ENCODE results near the gene ZNF208. TPM values are rescaled to one million over a fixed set of nuclear protein-coding genes. Genes with fewer than 3 reads are reported as not detected.
"Not testable (repeated sequence)": the region's sequence is repeated elsewhere in the genome, so short reads cannot be mapped to it uniquely, and the experiment has no call there.

ZNF208 gene
- polyA plus RNA-seq (2011; rRNA removed) (not detected in 2 replicates), polyA plus RNA-seq (2017; fragmentation: RNase III; extraction: RNeasy Plus Mini Kit Qiagen cat#74134 plus additional on column Dnase treatment) (not detected in 3 replicates), polyA minus RNA-seq (2011; rRNA and poly(A)+ RNA removed) (not detected in 2 replicates)
- polyA plus RNA-seq (2012; cell fraction: cytosol; rRNA removed), result not detected in 2 replicates
- not detected in 2 replicates for polyA plus RNA-seq (2012; cell fraction: nucleus; rRNA removed)

GRCh38 chr19:22010437-22011143, at the start of gene ZNF208:
ZNF208 (minus strand) TSS chr19:22010943; CDS start chr19:22010794, 149 bp downstream.
- WGBS (ENCODE audit: missing lambda C conversion rate), result 22% methylated on average over 25 of the region's 29 CpGs
- DNase-seq (ENCODE audit: low read depth in 1 of 2, low spot score in 1 of 2); FAIRE-seq; H3K4me3 ChIP-seq; H3K27ac ChIP-seq; H3K4me1 ChIP-seq; POLR2A ChIA-PET; H3K4me2 ChIP-seq; CTCF ChIA-PET; ATAC-seq: not testable (repeated sequence)
- peaks cover 28% of the 10 kb centered on the region for H3K9me3 ChIP-seq

DNA sequence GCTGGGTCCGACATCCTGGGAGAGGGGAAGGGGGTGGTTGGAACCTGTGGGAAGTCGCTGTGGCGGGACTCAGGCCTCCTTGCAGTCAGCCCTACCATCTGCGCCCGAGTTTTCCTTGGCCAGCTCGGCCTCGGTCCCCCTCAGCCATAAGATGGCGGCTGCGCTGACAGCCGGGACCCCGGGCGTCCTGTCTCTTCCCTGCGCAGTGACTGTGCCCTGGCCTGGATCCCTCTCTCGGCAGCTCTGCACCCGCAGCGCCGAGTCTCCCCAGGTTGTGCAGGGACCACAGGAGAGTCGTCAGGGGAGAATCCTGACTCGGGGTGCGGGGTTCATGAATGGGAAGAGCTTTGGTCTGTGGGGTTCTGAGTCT, 41.9 kb upstream of the ZNF208 start:
- H3K4me3 ChIP-seq, result no peak overlapping the region
- ChIA-PET POLR2A (no interaction called here), CTCF (no interaction called here)
- H3K27ac ChIP-seq, result no peak overlapping the region
- H3K4me1 ChIP-seq, result no peaks in the 10 kb centered on the region
- ATAC-seq (no peak), DNase-seq (ENCODE audit: low read depth in 1 of 2, low spot score in 1 of 2) (no peak), FAIRE-seq (no peak)
- WGBS (ENCODE audit: missing lambda C conversion rate), result 22% methylated on average over 20 of the region's 20 CpGs
- TF ChIP-seq, protein P1, sequence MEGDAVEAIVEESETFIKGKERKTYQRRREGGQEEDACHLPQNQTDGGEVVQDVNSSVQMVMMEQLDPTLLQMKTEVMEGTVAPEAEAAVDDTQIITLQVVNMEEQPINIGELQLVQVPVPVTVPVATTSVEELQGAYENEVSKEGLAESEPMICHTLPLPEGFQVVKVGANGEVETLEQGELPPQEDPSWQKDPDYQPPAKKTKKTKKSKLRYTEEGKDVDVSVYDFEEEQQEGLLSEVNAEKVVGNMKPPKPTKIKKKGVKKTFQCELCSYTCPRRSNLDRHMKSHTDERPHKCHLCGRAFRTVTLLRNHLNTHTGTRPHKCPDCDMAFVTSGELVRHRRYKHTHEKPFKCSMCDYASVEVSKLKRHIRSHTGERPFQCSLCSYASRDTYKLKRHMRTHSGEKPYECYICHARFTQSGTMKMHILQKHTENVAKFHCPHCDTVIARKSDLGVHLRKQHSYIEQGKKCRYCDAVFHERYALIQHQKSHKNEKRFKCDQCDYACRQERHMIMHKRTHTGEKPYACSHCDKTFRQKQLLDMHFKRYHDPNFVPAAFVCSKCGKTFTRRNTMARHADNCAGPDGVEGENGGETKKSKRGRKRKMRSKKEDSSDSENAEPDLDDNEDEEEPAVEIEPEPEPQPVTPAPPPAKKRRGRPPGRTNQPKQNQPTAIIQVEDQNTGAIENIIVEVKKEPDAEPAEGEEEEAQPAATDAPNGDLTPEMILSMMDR (IDR thresholded peaks at IDR 0.05), result no peak
- TF ChIP-seq CEBPB (IDR thresholded peaks at IDR 0.05) (no peak), ESRRA (IDR thresholded peaks at IDR 0.05; ENCODE audit: borderline replicate concordance, low read length) (no peak), POLR2AphosphoS2 (conservative IDR thresholded peaks at IDR 0.05; ENCODE audit: low read length) (no peak), E2F6 (IDR thresholded peaks at IDR 0.05; ENCODE audit: borderline replicate concordance, low read depth) (no peak), CHD2 (IDR thresholded peaks at IDR 0.05; ENCODE audit: low read length, partially characterized antibody) (no peak), NPAS2 (CRISPR knock-in tag; IDR thresholded peaks at IDR 0.05; ENCODE audit: borderline replicate concordance) (no peak), SREBF2 (IDR thresholded peaks at IDR 0.05) (no peak), MAFK (IDR thresholded peaks at IDR 0.05; ENCODE audit: partially characterized antibody) (no peak)
- H3K9me3 ChIP-seq, result peaks cover 44% of the 10 kb centered on the region
- H3K4me2 ChIP-seq, result no peak overlapping the region

DNA sequence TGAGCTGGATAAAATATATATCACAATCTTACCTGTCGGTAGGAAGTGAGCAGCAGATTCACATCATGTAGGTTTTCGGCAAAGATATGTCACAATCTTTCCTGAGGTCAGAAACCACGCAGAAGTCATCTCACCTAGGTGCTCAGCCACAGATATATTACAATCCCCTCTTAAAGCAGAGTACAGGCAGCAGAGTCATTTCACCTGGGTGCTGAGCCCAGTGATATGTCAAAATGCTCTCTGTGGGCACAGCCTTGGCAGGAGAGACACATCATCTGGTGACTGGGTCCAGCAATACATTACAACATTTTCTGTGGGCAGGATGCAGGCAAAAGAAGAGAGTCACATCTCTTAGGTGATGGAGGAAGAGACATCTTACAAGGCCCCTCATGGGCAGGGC, 30.4 kb upstream of the ZNF208 start:
- not testable (repeated sequence) for ATAC-seq
- WGBS (ENCODE audit: missing lambda C conversion rate), result 3% methylated on average over 3 of the region's 3 CpGs

DNA sequence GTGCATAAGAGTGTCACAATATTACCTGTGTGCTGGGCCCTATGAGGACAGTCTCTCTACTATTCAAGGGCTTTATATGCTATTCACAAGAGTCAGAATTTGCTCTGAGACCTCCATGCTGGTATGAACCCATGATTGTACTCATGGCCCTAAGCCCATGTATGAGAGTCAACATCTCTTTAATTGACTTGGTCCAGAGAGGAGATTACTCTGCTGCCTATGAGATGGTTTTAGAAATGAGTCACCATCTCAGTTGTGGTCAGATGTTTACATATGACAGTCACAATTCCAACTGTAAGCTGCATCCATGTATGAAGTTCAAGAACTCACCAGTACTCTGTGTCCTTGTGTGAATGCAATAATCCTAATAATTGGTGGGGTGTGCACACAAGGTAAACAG, 19.9 kb upstream of the ZNF208 start:
- POLR2A ChIA-PET, result no interaction called here

More for the DNA sequence above, 30.4 kb upstream of the ZNF208 start:
- H3K4me1 ChIP-seq; H3K27ac ChIP-seq; H3K4me2 ChIP-seq; H3K4me3 ChIP-seq; FAIRE-seq; DNase-seq (ENCODE audit: low read depth in 1 of 2, low spot score in 1 of 2); POLR2A ChIA-PET: not testable (repeated sequence)
- CTCF ChIA-PET, result interaction anchor here (0.6 kb wide), 1 partner anchor 156 kb away, joined by 3 read pairs; no protein-coding TSS in a partner anchor
- peaks cover 32% of the 10 kb centered on the region; the same call in 2 of the 3 replicates for H3K9me3 ChIP-seq

More for the DNA sequence above, 19.9 kb upstream of the ZNF208 start:
- FAIRE-seq (no peak), ATAC-seq (no peak), DNase-seq (ENCODE audit: low read depth in 1 of 2, low spot score in 1 of 2) (no peak)
- H3K4me3 ChIP-seq, result no peak overlapping the region
- CTCF ChIA-PET, result no interaction called here
- no peak overlapping the region for H3K4me2 ChIP-seq
- TF ChIP-seq HOXB13 (CRISPR knock-in tag; IDR thresholded peaks at IDR 0.05; ENCODE audit: low read depth) (no peak), ESRRA (IDR thresholded peaks at IDR 0.05; ENCODE audit: borderline replicate concordance, low read length) (no peak), HDAC2 (IDR thresholded peaks at IDR 0.05) (no peak), ZC3H11A (IDR thresholded peaks at IDR 0.05) (no peak), PHF8 (IDR thresholded peaks at IDR 0.05; ENCODE audit: borderline replicate concordance, low read depth) (no peak), HOXB5 (CRISPR knock-in tag; IDR thresholded peaks at IDR 0.05) (no peak), GATA3 (IDR thresholded peaks at IDR 0.05; ENCODE audit: borderline replicate concordance) (no peak), ZFP36 (IDR thresholded peaks at IDR 0.05; ENCODE audit: borderline replicate concordance, partially characterized antibody) (no peak), TP53 (CRISPR knock-in tag; IDR thresholded peaks at IDR 0.05) (no peak), CBX2 (IDR thresholded peaks at IDR 0.05; ENCODE audit: borderline replicate concordance, low read depth) (no peak)
- TF ChIP-seq, protein P2, sequence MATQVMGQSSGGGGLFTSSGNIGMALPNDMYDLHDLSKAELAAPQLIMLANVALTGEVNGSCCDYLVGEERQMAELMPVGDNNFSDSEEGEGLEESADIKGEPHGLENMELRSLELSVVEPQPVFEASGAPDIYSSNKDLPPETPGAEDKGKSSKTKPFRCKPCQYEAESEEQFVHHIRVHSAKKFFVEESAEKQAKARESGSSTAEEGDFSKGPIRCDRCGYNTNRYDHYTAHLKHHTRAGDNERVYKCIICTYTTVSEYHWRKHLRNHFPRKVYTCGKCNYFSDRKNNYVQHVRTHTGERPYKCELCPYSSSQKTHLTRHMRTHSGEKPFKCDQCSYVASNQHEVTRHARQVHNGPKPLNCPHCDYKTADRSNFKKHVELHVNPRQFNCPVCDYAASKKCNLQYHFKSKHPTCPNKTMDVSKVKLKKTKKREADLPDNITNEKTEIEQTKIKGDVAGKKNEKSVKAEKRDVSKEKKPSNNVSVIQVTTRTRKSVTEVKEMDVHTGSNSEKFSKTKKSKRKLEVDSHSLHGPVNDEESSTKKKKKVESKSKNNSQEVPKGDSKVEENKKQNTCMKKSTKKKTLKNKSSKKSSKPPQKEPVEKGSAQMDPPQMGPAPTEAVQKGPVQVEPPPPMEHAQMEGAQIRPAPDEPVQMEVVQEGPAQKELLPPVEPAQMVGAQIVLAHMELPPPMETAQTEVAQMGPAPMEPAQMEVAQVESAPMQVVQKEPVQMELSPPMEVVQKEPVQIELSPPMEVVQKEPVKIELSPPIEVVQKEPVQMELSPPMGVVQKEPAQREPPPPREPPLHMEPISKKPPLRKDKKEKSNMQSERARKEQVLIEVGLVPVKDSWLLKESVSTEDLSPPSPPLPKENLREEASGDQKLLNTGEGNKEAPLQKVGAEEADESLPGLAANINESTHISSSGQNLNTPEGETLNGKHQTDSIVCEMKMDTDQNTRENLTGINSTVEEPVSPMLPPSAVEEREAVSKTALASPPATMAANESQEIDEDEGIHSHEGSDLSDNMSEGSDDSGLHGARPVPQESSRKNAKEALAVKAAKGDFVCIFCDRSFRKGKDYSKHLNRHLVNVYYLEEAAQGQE (IDR thresholded peaks at IDR 0.05), result no peak
- no peak overlapping the region for H3K27ac ChIP-seq
- no peaks in the 10 kb centered on the region for H3K4me1 ChIP-seq
- peaks cover 35% of the 10 kb centered on the region for H3K9me3 ChIP-seq

Measured in A549 (cell line).